ENCODE results near the gene KCNH3.

The KCNH3 gene

GRCh38 chr12:49554266-49554665, 15.4 kb downstream of the KCNH3 start:
- no peak overlapping the region for H3K27ac Mint-ChIP-seq

GRCh38 chr12:49555631-49556390, 17.0 kb downstream of the KCNH3 start:
- Mint-ChIP-seq H3K36me3 (ENCODE audit: insufficient read depth) (peaks cover 15% of the 10 kb centered on the region), H3K27me3 (peaks cover under 1 to 2% of the 10 kb centered on the region in 2 donors), H3K9me3 (no peaks in the 10 kb centered on the region), H3K4me3 (no peak overlapping the region), H3K27ac (peak overlapping the region in 1 of 2 donors; percentile 79), H3K4me1 (ENCODE audit: low read depth in 2 of 2) (peaks cover 6 to 9% of the 10 kb centered on the region in 2 donors)
- ATAC-seq (replicated peaks) (no peak), DNase-seq (no peak)

More at GRCh38 chr12:49554266-49554665, 15.4 kb downstream of the KCNH3 start:
- H3K9me3 Mint-ChIP-seq, result no peaks in the 10 kb centered on the region
- no peak overlapping the region for H3K4me3 Mint-ChIP-seq
- ATAC-seq (replicated peaks), result no peak
- peaks cover 10% of the 10 kb centered on the region for H3K36me3 Mint-ChIP-seq (ENCODE audit: insufficient read depth)
- H3K27me3 Mint-ChIP-seq, result peaks cover 8 to 16% of the 10 kb centered on the region in 2 donors
- DNase-seq, result no peak
- peaks cover 6 to 7% of the 10 kb centered on the region in 2 donors for H3K4me1 Mint-ChIP-seq (ENCODE audit: low read depth in 2 of 2)

GRCh38 chr12:49556391-49557186, 17.8 kb downstream of the KCNH3 start:
- Mint-ChIP-seq H3K9me3 (no peaks in the 10 kb centered on the region), H3K27me3 (no peaks in the 10 kb centered on the region), H3K4me3 (no peak overlapping the region), H3K36me3 (ENCODE audit: insufficient read depth) (peaks cover 23% of the 10 kb centered on the region), H3K27ac (peak overlapping the region in 1 of 2 donors; percentile 79), H3K4me1 (ENCODE audit: low read depth in 2 of 2) (peaks cover 6 to 12% of the 10 kb centered on the region in 2 donors)
- no peak for ATAC-seq (replicated peaks)
- DNase-seq, result no peak

- peak overlapping the region in 1 of 2 donors; percentile 79 for H3K27ac Mint-ChIP-seq
- peaks cover 6 to 14% of the 10 kb centered on the region in 2 donors for H3K4me1 Mint-ChIP-seq (ENCODE audit: low read depth in 2 of 2)
- H3K4me3 Mint-ChIP-seq, result no peak overlapping the region
- DNase-seq (no peak), ATAC-seq (replicated peaks) (no peak)
- H3K36me3 Mint-ChIP-seq (ENCODE audit: insufficient read depth), result peaks cover 31% of the 10 kb centered on the region
- no peaks in the 10 kb centered on the region for H3K27me3 Mint-ChIP-seq
- H3K9me3 Mint-ChIP-seq, result no peaks in the 10 kb centered on the region
These were observed 18.5 kb downstream of the KCNH3 start for GRCh38 chr12:49557187-49557916.

- no peaks in the 10 kb centered on the region for H3K9me3 Mint-ChIP-seq
- no peak overlapping the region for H3K27ac Mint-ChIP-seq
- no peak for DNase-seq
- peaks cover 6 to 14% of the 10 kb centered on the region in 2 donors for H3K4me1 Mint-ChIP-seq (ENCODE audit: low read depth in 2 of 2)
- H3K4me3 Mint-ChIP-seq, result no peak overlapping the region
- peaks cover 36% of the 10 kb centered on the region for H3K36me3 Mint-ChIP-seq (ENCODE audit: insufficient read depth)
- no peak for ATAC-seq (replicated peaks)
- no peaks in the 10 kb centered on the region for H3K27me3 Mint-ChIP-seq
These were observed 19.0 kb downstream of the KCNH3 start for GRCh38 chr12:49557917-49558215.

- H3K27ac Mint-ChIP-seq, result no peak overlapping the region
- no peaks in the 10 kb centered on the region for H3K9me3 Mint-ChIP-seq
- DNase-seq (no peak), ATAC-seq (replicated peaks) (no peak)
- H3K36me3 Mint-ChIP-seq (ENCODE audit: insufficient read depth), result peaks cover 40% of the 10 kb centered on the region
- peaks cover 1 to 12% of the 10 kb centered on the region in 2 donors for H3K4me1 Mint-ChIP-seq (ENCODE audit: low read depth in 2 of 2)
- no peaks in the 10 kb centered on the region for H3K27me3 Mint-ChIP-seq
- no peak overlapping the region for H3K4me3 Mint-ChIP-seq
These were observed 19.7 kb downstream of the KCNH3 start for GRCh38 chr12:49558526-49558925.

GRCh38 chr12:49559011-49559675, 20.3 kb downstream of the KCNH3 start:
- Mint-ChIP-seq H3K36me3 (ENCODE audit: insufficient read depth) (peaks cover 44% of the 10 kb centered on the region), H3K27ac (peak overlapping the region; percentile 2 to 64), H3K9me3 (no peaks in the 10 kb centered on the region), H3K27me3 (no peaks in the 10 kb centered on the region), H3K4me3 (no peak overlapping the region), H3K4me1 (ENCODE audit: low read depth in 2 of 2) (peaks cover 0 to 13% of the 10 kb centered on the region in 2 donors)
- no peak for ATAC-seq (replicated peaks)
- DNase-seq, result no peak

GRCh38 chr12:49560695-49561094, 21.9 kb downstream of the KCNH3 start:
- no peak for DNase-seq
- no peaks in the 10 kb centered on the region for H3K9me3 Mint-ChIP-seq
- peaks cover 49% of the 10 kb centered on the region for H3K36me3 Mint-ChIP-seq (ENCODE audit: insufficient read depth)
- ATAC-seq (replicated peaks), result no peak
- peaks cover 11 to 26% of the 10 kb centered on the region in 2 donors for H3K4me1 Mint-ChIP-seq (ENCODE audit: low read depth in 2 of 2)
- no peak overlapping the region for H3K4me3 Mint-ChIP-seq
- H3K27ac Mint-ChIP-seq, result peak overlapping the region; percentile 13 to 57
- no peaks in the 10 kb centered on the region for H3K27me3 Mint-ChIP-seq

GRCh38 chr12:49562233-49562632, 23.4 kb downstream of the KCNH3 start:
- H3K4me3 Mint-ChIP-seq, result no peak overlapping the region

GRCh38 chr12:49562831-49563230, 24.0 kb downstream of the KCNH3 start:
- Mint-ChIP-seq H3K27ac (peak overlapping the region in 1 of 2 donors; percentile 55), H3K36me3 (ENCODE audit: insufficient read depth) (peaks cover 50% of the 10 kb centered on the region), H3K27me3 (no peaks in the 10 kb centered on the region), H3K4me1 (ENCODE audit: low read depth in 2 of 2) (peaks cover 21 to 33% of the 10 kb centered on the region in 2 donors), H3K4me3 (no peak overlapping the region), H3K9me3 (no peaks in the 10 kb centered on the region)
- ATAC-seq (replicated peaks) (no peak), DNase-seq (no peak)

More at GRCh38 chr12:49562233-49562632, 23.4 kb downstream of the KCNH3 start:
- H3K27me3 Mint-ChIP-seq, result no peaks in the 10 kb centered on the region
- no peak overlapping the region for H3K27ac Mint-ChIP-seq
- H3K36me3 Mint-ChIP-seq (ENCODE audit: insufficient read depth), result peaks cover 45% of the 10 kb centered on the region
- ATAC-seq (replicated peaks), result no peak
- peaks cover 16 to 29% of the 10 kb centered on the region in 2 donors for H3K4me1 Mint-ChIP-seq (ENCODE audit: low read depth in 2 of 2)
- no peaks in the 10 kb centered on the region for H3K9me3 Mint-ChIP-seq
- no peak for DNase-seq

GRCh38 chr12:49563951-49564685, 25.3 kb downstream of the KCNH3 start:
- no peak for ATAC-seq (replicated peaks)
- peak overlapping the region in 1 of 2 donors; percentile 62 for H3K4me3 Mint-ChIP-seq

GRCh38 chr12:49564686-49565405, 26.0 kb downstream of the KCNH3 start:
- peaks cover 52% of the 10 kb centered on the region for H3K36me3 Mint-ChIP-seq (ENCODE audit: insufficient read depth)
- H3K27ac Mint-ChIP-seq, result peak overlapping the region in 1 of 2 donors; percentile 35
- H3K4me3 Mint-ChIP-seq, result peak overlapping the region; percentile 10 to 62
- ATAC-seq (replicated peaks) (no peak), DNase-seq (no peak)
- no peaks in the 10 kb centered on the region for H3K27me3 Mint-ChIP-seq
- peaks cover 33 to 43% of the 10 kb centered on the region in 2 donors for H3K4me1 Mint-ChIP-seq (ENCODE audit: low read depth in 2 of 2)
- H3K9me3 Mint-ChIP-seq, result no peaks in the 10 kb centered on the region

More at GRCh38 chr12:49563951-49564685, 25.3 kb downstream of the KCNH3 start:
- H3K9me3 Mint-ChIP-seq, result no peaks in the 10 kb centered on the region
- H3K4me1 Mint-ChIP-seq (ENCODE audit: low read depth in 2 of 2), result peaks cover 33 to 43% of the 10 kb centered on the region in 2 donors
- H3K36me3 Mint-ChIP-seq (ENCODE audit: insufficient read depth), result peaks cover 55% of the 10 kb centered on the region
- no peaks in the 10 kb centered on the region for H3K27me3 Mint-ChIP-seq
- no peak for DNase-seq
- peak overlapping the region in 1 of 2 donors; percentile 55 for H3K27ac Mint-ChIP-seq
